Ascending aorta (tissue), 2 donors: ENCODE data around the gene WWP2. TPM values are rescaled to one million over a fixed set of nuclear protein-coding genes. Genes with fewer than 3 reads are reported as not detected.
A peak's percentile ranks its signal among the peaks of the same experiment; 100 is the strongest.

Experiments
- DNase-seq, 2 donors: peaks; one replicate each; pipeline ENCODE4 v3.0.0-alpha.2; 2019; ENCODE audit warnings: low spot score in 2 of 2
- H3K27ac ChIP-seq, 2 donors: fragments of 200-600 bp; sonication (generic); one replicate each; pipeline ENCODE4 v1.5.1; 2016 to 2017; ENCODE audit warnings: mild to moderate bottlenecking in 1 of 2
- H3K27me3 ChIP-seq: fragments of 200-600 bp; sonication (generic); one replicate; pipeline ENCODE4 v1.5.1; 2017
- H3K36me3 ChIP-seq, 2 donors: fragments of 200-600 bp; sonication (generic); one replicate each; pipeline ENCODE4 v1.5.1; 2016
- H3K4me1 ChIP-seq, 2 donors: fragments of 200-600 bp; sonication (generic); one replicate each; pipeline ENCODE4 v1.5.1; 2016 to 2017; ENCODE audit warnings: mild to moderate bottlenecking in 1 of 2
- H3K4me3 ChIP-seq, 2 donors: fragments of 200-600 bp; sonication (generic); one replicate each; pipeline ENCODE4 v1.5.1; 2016 to 2017; ENCODE audit warnings: mild to moderate bottlenecking in 1 of 2
- H3K9me3 ChIP-seq, 2 donors: fragments of 200-600 bp; sonication (generic); one replicate each; pipeline ENCODE4 v1.5.1; 2016
- intact Hi-C: fragments of 100-400 bp; cut with DNase I; formaldehyde crosslinking; loops from one replicate; pipeline ENCODE4 v1.15.1; 2023
- total RNA-seq: library from RNA; depleted of rRNA; stranded (reverse); fragments of >200 nt; gene quantifications from one replicate; pipeline ENCODE4 v1.1.0, GENCODE V29; 2016
- TF ChIP-seq, protein P1 (sequence below), 3 experiments: fragments of 200-600 bp in 2 of 3; fragments of 450-650 bp in 1 of 3; sonication (generic) in 2 of 3; IDR thresholded peaks; one replicate each; pipeline ENCODE4 v1.5.1; 2016 to 2019; ENCODE audit warnings: antibody characterized with exemption in 3 of 3, mild to moderate bottlenecking in 1 of 3, moderate library complexity in 1 of 3

The WWP2 gene
- total RNA-seq, 1 donor from 2014 or later: 71.2 TPM

DNA sequence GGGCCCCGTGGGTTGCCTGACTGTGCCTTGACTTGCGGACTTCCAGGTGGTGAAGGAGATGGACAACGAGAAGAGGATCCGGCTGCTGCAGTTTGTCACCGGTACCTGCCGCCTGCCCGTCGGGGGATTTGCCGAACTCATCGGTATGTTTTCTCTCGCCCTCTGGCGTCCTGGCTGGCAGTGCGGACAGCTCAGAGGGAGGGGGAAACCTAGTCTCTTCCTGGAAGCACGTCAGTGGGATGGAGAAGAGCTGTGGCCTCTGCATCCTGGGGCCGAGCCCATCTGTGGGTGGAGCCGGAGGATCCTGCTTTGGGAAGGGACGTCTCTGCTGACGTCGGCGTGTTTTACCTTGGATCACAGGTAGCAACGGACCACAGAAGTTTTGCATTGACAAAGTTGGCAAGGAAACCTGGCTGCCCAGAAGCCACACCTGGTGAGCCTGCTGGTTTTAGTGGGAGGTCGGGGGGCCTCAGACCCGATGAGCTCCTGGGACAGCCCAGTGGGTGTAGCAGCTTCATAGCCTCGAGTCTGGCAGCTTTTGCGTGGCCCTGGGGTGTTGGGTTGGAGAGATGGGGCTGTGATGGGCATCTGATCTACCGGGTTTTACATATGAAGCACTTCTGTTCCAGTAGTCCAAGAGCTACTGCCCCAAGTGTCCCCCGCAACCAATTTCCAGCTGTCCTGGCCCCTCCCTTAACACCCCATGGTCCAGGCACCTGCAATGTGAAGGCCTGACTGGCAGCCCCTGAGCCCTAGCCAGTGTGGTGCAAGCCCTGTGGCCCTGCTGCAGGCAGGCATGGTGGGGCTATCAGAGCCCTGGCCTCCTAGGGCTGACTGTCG lies 177.1 kb downstream of the WWP2 start:
- no peaks in the 10 kb centered on the region for H3K9me3 ChIP-seq
- peak overlapping the region; percentile 12 to 42 for H3K27ac ChIP-seq
- H3K4me3 ChIP-seq: no peak overlapping the region
- peaks cover 14 to 29% of the 10 kb centered on the region in 2 donors for H3K4me1 ChIP-seq
- H3K36me3 ChIP-seq: peaks cover 63 to 73% of the 10 kb centered on the region in 2 donors
- no peak for DNase-seq
- TF ChIP-seq, protein P1, sequence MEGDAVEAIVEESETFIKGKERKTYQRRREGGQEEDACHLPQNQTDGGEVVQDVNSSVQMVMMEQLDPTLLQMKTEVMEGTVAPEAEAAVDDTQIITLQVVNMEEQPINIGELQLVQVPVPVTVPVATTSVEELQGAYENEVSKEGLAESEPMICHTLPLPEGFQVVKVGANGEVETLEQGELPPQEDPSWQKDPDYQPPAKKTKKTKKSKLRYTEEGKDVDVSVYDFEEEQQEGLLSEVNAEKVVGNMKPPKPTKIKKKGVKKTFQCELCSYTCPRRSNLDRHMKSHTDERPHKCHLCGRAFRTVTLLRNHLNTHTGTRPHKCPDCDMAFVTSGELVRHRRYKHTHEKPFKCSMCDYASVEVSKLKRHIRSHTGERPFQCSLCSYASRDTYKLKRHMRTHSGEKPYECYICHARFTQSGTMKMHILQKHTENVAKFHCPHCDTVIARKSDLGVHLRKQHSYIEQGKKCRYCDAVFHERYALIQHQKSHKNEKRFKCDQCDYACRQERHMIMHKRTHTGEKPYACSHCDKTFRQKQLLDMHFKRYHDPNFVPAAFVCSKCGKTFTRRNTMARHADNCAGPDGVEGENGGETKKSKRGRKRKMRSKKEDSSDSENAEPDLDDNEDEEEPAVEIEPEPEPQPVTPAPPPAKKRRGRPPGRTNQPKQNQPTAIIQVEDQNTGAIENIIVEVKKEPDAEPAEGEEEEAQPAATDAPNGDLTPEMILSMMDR (IDR thresholded peaks at IDR 0.05): no peak
- intact Hi-C loops: no loop called here
- no peaks in the 10 kb centered on the region for H3K27me3 ChIP-seq

DNA sequence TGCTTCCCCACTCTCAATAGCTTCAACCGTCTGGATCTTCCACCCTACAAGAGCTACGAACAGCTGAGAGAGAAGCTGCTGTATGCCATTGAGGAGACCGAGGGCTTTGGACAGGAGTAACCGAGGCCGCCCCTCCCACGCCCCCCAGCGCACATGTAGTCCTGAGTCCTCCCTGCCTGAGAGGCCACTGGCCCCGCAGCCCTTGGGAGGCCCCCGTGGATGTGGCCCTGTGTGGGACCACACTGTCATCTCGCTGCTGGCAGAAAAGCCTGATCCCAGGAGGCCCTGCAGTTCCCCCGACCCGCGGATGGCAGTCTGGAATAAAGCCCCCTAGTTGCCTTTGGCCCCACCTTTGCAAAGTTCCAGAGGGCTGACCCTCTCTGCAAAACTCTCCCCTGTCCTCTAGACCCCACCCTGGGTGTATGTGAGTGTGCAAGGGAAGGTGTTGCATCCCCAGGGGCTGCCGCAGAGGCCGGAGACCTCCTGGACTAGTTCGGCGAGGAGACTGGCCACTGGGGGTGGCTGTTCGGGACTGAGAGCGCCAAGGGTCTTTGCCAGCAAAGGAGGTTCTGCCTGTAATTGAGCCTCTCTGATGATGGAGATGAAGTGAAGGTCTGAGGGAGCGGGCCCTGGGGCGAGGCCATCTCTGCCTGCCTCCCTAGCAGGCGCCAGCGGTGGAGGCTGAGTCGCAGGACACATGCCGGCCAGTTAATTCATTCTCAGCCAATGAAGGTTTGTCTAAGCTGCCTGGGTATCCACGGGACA lies 177.9 kb downstream of the WWP2 start:
- Histone ChIP-seq H3K4me1 (peaks cover 10 to 22% of the 10 kb centered on the region in 2 donors), H3K9me3 (no peaks in the 10 kb centered on the region), H3K4me3 (no peak overlapping the region), H3K36me3 (peaks cover 57 to 65% of the 10 kb centered on the region in 2 donors), H3K27ac (peak overlapping the region; percentile 42 to 44), H3K27me3 (no peaks in the 10 kb centered on the region)
- TF ChIP-seq, protein P1 (IDR thresholded peaks at IDR 0.05): no peak
- DNase-seq: no peak
- intact Hi-C loops: no loop called here

DNA sequence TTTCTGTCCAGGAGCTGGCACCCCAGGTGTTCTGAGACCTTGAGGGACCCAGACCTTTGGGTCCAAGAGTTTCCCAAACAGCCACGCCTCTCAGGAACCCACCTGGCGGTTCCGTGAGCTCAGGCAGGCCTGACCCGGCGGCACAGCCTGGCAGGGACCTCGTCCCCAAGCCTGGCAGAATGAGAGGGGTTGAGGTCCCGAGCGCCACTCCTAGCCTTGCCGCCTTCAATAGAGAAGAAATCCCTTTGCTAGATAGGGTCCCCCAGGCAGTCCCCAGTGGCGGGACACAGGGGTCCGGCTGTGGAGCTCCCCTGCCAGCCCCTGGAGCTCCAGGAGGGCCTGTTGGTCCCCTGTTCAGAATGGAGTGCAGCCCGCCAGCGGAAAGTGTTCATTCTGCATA lies 178.5 kb downstream of the WWP2 start:
- DNase-seq: no peak
- Histone ChIP-seq H3K36me3 (peaks cover 54 to 58% of the 10 kb centered on the region in 2 donors), H3K27me3 (no peaks in the 10 kb centered on the region), H3K27ac (peak overlapping the region; percentile 42 to 44), H3K9me3 (no peaks in the 10 kb centered on the region), H3K4me1 (peaks cover 10 to 22% of the 10 kb centered on the region in 2 donors), H3K4me3 (no peak overlapping the region)
- TF ChIP-seq, protein P1 (IDR thresholded peaks at IDR 0.05): no peak
- intact Hi-C loops: no loop called here

DNA sequence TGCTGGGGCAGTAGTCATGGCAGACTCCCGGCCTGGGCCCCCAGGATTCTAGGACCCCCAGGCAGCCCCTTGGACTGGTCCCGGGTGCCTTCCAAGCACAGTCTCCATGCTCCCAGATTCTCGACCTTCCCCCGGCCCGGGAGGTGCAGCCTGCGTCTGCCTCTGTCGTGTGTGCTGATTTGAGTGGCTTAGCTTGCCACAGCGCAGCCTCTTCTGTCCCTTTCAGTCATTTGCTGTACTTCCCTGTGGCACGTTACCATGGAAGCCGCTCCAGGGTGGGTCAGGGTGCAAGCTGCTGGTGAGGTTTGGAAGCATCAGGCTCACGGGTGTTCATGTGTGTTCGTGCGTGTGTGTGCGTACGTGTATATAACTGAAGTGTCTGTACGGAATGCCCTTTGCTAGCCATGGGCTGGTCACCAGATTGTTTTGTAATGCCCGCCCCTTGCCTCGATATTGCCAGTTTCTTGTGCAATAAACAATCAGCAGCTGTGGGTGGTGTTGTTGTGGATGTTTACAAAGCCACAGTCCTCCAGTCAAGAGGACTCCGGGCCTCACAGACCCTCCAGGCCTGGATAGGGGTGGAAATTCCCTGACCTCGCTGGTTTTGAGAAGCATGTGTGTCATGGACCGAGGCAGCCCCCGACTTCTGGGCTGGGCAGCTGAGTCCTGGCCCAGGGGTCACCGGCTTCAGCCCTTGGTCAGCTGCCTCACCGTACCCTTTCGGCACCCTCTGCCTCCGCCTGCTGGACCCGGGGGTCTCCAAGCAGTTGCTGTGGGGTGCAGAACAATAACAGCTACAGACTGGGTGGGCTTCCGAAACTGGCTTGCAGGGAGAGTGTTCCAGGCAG lies 179.3 kb downstream of the WWP2 start:
- TF ChIP-seq, protein P1 (IDR thresholded peaks at IDR 0.05): no peak
- Histone ChIP-seq H3K36me3 (peaks cover 47 to 50% of the 10 kb centered on the region in 2 donors), H3K4me1 (peaks cover 7 to 16% of the 10 kb centered on the region in 2 donors), H3K27me3 (no peaks in the 10 kb centered on the region), H3K27ac (peak overlapping the region; percentile 42 to 44), H3K4me3 (no peak overlapping the region), H3K9me3 (no peaks in the 10 kb centered on the region)
- intact Hi-C loops: no loop called here
- DNase-seq: no peak

DNA sequence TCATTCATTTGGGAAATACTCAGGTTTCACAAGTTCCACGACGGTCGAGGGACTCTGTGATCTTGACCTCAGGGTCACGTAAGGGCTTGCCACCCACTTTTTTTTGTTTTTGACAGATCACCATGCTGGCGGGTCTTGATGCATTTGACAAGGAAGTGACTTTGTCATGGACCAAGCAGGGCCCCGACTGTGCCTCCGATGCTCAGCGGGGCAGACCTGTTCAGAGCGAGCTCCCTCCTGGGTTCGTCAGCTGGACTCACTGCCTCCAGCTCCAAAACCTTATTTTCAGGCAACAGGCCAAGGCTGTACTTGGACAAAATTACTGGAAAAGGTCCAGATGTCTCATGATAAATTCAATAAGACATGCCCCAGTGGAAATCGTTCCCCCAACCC lies 180.0 kb downstream of the WWP2 start:
- H3K36me3 ChIP-seq: peaks cover 41 to 44% of the 10 kb centered on the region in 2 donors
- no peak overlapping the region for H3K4me3 ChIP-seq
- no peaks in the 10 kb centered on the region for H3K27me3 ChIP-seq
- TF ChIP-seq, protein P1 (IDR thresholded peaks at IDR 0.05): no peak
- no peaks in the 10 kb centered on the region for H3K9me3 ChIP-seq
- intact Hi-C loops: no loop called here
- H3K4me1 ChIP-seq: peaks cover under 1 to 14% of the 10 kb centered on the region in 2 donors
- H3K27ac ChIP-seq: peak overlapping the region; percentile 42 to 44
- DNase-seq: no peak
